ENCODE results near the gene LRRC4C.

- TF ChIP-seq CTCF (IDR thresholded peaks at IDR 0.05), result no peak
- TF ChIP-seq POLR2A (IDR thresholded peaks at IDR 0.05), result no peak
Measured at GRCh38 chr11:41018224-41018623, 441.2 kb downstream of the LRRC4C start.
